GM19467 (cell line): ENCODE measurements around the gene MYOZ3.

ENCODE experiments used
- ATAC-seq: cut with Tn5 transposase; IDR thresholded peaks from one replicate; pipeline ENCODE4 v1.9.1; 2021; ENCODE audit warnings: mild to moderate bottlenecking, moderate library complexity; ENCODE audit not compliant: unreplicated experiment

Gene MYOZ3

DNA sequence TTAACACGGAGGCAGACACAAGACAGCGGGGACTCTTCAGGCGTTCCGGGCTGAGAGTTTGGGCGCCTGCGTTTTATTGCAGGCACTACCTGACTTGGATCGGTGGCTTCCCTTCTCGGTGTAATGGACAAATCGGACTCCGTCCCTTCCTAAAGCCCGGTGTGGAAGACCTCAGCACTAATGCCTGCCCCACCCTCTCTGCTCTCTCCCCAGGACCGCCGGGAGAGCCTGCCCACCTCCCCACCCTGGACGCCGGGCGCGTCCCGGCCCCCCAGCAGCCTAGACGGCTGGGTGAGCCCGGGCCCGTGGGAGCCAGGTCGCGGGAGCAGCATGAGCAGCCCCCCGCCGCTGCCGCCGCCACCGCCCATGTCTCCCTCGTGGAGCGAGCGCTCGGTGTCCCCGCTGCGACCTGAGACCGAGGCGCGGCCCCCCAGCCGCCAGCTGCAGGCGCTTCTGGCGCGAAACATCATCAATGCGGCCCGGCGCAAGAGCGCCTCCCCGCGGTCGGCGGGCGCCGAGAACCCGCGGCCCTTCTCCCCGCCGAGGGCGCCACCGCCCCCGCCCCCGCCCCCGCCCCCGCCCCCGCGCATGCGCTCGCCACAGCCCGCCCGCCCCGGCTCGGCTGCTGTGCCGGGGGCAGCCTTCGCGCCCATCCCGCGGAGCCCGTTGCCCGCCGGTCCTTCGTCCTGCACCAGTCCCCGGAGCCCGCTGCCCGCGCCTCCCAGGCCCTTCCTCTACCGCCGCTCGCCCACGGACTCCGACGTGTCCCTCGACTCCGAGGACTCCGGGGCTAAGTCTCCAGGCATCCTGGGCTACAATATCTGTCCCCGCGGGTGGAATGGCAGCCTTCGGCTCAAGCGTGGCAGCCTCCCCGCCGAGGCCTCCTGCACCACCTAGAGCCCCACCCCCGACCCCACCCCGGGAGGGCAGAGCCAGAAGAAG lies 4.6 kb upstream of the MYOZ3 start:
- peak; percentile 70 for ATAC-seq

DNA sequence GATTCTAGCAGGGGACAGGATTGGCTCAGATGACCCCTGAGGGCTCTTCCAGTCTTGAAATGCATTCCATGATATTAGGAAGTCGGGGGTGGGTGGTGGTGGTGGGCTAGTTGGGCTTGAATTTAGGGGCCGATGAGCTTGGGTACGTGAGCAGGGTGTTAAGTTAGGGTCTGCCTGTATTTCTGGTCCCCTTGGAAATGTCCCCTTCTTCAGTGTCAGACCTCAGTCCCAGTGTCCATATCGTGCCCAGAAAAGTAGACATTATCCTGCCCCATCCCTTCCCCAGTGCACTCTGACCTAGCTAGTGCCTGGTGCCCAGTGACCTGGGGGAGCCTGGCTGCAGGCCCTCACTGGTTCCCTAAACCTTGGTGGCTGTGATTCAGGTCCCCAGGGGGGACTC lies 2.9 kb upstream of the MYOZ3 start:
- ATAC-seq, result no peak

DNA sequence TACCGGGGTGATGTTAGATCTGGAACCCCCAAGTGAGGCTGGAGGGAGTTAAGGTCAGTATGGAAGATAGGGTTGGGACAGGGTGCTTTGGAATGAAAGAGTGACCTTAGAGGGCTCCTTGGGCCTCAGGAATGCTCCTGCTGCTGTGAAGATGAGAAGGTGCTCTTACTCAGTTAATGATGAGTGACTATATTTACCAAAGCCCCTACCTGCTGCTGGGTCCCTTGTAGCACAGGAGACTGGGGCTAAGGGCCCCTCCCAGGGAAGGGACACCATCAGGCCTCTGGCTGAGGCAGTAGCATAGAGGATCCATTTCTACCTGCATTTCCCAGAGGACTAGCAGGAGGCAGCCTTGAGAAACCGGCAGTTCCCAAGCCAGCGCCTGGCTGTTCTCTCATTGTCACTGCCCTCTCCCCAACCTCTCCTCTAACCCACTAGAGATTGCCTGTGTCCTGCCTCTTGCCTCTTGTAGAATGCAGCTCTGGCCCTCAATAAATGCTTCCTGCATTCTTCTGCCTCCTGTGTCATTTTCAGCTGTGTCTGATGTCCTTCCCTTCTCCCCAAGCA lies 2.3 kb upstream of the MYOZ3 start:
- ATAC-seq, result no peak

DNA sequence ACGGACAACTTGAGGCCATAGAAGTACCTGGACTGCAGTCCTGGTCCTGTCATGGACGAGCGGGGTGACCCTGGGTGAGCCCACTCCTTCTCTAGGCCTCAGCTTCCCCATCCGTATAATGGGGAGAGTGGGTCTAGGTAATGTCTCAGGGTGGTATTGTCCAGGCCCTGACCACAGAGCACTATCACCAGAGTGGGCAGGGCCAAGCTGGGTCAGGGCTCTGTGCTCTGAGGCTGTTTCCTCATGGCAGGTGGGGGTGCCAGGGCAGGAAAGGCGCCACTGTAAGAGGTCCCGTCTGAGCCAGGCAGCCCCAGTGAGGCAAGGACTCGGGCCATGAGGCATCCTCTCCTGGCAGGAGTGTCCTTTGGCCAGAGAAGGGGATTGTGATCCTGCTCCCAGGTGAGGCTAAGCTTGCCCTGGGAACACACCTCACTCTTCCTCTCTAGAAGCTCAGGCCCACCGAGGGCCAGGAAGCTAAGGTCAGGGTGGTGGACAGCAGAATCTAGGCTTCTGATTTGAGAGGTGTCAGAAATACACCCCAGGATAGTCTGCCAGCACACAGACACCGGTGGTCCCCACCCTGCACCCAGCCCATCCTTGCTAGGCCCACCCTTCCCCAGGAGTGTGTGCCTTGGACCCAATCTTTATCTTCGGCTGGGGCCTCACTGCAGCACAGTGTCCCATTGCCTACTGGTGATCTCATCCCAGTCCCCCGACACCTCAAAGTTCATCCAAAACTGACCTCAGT lies 1.5 kb upstream of the MYOZ3 start:
- no peak for ATAC-seq

DNA sequence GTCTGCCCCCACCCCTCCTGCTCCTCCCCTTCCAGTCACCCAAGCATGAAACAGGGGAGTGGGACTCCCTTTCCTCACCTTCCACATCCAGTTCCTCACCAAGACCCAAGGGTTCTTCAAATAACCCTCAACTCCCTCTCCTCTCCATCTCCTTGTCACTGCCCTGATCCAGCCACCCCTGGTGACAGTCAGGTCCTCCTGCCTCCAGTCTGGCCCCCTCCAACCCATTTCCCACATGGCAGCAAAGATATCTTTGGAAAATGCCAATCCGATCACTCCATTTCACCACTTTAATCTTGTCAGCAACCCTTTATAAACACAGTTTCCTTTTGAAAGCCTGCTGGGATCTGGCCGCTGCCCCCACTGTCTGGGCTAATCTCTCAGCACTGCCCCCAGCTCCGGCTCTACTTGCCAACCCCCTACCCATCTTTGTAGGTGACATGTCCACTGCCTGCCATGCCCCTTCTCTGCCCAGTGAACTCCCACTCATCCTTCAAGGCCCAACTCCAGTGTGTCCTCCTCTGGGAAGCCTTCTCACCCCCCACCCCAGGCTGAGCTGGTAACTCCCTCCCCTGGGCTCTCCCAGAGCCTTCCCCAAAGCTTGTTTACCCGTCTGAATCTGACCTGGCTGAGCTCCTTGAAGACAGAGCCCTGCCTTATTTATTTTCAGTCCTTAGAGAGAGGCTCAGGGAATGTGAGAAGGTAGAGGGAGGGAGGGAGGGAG lies 781 bp upstream of the MYOZ3 start:
- ATAC-seq, result no peak

DNA sequence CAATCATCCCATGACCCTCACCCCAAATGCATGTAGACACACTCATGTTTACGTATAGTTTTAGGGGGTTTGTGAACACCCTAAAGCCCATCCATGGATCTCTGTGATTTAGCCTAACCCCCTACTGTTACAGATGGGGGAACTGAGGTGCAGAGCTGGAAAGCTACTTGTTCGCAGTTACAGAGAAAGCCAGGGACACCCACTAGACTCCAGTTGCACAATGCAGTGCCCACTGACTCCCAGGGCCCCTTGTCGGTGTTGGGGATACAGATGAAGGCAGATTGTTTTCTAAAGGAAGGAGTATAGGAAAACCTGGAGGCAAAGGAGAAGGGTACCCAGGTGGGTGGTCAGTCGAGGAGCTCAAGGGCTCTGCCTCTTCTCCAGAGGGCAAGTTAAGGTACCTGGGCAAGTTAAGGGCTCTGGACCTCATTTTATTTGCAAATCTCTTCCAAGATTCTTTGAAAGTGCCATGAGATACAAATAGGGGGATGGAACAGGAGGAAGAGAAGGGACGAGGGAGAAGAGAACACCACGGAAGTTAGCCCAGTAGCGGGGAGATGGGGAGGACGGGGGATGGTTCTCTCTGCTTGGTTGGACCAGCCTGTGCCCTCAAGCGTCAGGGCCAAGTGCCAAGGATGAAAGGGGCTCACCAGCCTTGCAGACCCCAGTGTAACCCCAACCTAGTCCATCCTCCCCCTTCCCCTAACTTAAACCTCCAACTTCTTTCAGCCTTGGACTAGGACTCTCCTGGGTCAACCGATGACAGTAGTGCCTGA lies 958 bp downstream of the MYOZ3 start:
- no peak for ATAC-seq

DNA sequence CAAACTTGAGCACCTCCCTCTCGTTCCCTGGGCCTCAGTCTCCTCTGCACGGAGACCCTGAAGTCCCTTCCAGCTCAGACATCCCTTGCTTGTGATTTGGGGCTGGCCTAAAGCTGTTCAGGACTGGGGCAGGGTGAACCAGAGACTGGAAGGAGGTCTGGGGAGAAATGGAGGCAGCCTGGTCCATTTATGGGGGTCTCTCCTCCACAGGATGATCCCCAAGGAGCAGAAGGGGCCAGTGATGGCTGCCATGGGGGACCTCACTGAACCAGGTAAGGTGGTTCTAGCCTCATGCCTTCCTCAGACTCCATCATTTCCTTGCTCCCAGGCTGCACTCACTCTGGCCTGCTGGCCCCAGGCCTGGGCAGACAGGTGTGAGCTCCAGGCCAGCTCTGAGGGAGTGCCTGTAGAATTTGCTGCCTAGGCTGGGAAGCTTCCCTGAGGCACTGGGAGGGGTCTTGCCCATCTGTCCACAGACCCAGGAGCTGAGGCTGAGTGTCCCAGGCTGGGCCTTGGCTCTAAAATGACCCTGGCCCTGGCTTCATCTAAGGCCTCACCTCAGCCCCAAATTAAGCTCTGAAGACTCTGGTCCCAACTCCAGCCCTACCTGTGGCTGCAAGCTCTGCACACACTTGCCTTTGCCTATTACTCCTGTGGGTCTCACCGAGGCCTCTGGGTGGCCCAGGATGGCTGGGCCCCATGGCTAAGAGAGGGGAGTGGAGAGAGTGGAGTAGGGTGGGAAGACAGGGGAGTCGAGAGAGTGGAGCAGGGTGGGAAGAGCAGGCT lies 1.9 kb downstream of the MYOZ3 start:
- ATAC-seq, result no peak

DNA sequence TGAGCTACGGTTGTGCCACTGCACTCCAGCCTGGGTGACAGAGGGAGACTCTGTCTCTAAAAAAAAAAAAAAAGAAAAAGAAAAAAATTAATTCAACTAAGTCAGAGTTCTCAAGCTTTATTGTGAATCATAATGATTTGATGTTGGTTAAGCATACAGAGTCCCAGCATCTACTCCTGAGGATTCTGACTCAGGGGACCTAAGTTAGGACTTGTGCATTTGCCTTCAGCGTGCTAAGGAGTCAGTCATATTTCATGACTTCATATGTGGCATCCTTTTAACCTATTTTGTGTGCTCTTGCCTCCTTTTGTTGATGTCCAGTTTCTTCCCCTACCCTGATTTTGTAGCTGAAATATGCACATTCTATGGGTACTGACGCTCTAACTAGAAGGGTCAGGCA lies 2.9 kb downstream of the MYOZ3 start:
- no peak for ATAC-seq

DNA sequence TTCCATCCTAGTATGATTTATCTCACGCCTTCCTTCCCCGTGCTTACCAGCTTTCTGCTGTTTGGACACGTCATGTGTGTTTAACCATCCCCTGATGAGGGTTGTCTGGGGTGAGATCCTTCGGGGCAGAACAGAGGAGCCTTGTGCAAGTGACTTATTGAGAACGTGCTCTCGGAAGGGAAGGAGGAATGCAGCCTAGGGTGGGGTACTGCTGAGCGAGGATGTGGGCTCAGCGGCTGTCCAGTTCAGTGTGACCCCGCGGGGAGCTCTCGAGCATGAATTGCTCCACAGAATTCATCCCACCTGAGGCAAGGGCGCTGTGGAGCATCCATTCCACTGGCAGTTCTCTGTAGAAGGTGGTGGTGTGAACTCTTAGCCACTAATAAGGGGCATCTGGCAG lies 4.0 kb downstream of the MYOZ3 start:
- no peak for ATAC-seq

DNA sequence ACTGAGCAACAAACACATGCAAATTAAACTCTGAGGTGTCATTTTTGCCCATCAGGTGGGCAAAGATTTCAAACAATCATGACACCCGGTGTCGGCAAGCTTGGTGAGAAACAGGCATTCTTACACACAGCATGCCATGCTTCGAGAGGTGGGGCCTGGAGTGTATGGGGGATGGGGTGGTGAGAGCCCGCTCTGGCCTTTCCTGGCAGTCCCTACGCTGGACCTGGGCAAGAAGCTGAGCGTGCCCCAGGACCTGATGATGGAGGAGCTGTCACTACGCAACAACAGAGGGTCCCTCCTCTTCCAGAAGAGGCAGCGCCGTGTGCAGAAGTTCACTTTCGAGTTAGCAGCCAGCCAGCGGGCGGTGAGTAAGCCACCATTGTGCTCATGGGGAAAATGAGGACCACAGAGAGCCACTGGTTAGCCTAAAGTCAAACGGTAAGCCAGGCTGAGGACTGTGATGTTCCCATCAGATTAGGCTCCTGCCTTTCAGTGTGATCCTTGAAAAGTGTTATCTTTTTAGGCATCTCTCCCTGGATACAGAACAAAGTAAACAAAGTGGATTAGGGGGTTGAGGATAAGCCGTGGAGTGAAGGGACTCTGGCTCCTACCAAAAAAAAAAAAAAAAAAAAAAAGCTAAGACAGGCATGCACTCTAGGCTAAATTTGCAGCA lies 9.4 kb downstream of the MYOZ3 start:
- ATAC-seq, result no peak

DNA sequence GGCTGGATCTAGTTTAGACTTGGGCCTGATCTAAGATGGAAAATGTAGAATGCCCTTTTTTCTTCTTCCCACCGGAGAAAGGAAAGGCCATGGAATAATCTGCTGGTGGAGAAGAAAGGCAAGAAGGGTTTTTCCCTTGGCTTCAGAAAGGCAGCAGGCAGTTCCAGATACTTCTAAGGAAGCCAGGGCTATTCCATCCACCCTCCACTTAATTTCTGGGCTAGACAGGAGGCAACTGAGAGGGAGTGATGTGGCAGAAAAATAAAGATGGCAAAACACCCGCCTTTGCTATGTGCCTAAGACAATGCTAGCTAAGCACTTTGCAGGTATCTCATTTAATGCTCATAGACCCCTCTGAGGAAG lies 9.9 kb downstream of the MYOZ3 start:
- no peak for ATAC-seq

DNA sequence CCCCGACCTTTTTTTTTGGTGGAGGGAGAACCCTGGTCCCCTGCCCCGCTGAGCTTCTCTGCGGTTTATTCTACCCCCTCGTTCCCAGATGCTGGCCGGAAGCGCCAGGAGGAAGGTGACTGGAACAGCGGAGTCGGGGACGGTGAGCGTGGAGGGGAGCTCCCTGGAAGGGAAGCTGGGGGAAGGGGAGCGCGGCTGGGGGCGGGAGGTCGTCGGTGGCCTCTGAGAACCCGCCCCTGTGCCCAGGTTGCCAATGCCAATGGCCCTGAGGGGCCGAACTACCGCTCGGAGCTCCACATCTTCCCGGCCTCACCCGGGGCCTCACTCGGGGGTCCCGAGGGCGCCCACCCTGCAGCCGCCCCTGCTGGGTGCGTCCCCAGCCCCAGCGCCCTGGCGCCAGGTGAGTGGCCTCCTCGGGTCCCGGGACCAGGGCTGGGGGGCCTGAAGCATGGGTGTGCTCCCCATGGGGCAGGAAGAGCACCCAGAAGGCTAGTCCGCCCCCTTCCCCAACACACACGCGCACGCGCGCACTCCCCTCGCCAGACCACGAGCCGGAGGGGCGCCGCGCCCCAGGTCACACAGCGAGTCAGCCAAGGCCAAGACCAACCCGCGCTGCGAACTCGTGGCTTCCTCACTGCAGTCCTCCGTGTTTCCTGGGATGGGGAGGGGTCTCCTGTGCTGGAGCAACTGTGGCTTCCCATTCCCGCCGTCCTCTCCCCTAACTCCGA lies 10.6 kb downstream of the MYOZ3 start:
- ATAC-seq, result no peak

DNA sequence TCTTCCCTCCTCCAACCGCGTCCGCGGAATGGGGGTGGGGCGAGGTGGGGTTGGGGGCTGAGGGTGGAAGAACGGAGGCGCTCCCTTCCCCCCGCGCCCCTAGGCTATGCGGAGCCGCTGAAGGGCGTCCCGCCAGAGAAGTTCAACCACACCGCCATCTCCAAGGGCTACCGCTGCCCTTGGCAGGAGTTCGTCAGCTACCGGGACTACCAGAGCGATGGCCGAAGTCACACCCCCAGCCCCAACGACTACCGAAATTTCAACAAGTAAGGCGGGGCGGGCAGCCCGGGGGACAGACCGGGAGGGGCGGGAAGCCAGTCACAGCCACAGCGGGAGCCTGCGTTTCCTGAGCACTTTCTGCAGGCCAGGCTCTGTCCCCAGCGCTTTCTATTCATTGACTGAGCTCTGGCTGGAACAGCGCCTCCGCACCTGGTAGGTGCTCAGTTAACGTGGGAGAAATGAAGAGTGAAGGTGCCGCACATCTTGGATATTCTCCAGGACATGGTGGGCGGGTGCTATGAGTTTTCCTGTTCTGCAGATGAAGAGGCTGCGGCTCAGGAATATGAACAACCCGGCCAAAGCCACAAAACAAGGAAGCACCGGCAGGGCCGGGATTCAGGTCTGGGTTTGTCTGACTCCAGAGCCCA lies 11.3 kb downstream of the MYOZ3 start:
- ATAC-seq, result no peak

DNA sequence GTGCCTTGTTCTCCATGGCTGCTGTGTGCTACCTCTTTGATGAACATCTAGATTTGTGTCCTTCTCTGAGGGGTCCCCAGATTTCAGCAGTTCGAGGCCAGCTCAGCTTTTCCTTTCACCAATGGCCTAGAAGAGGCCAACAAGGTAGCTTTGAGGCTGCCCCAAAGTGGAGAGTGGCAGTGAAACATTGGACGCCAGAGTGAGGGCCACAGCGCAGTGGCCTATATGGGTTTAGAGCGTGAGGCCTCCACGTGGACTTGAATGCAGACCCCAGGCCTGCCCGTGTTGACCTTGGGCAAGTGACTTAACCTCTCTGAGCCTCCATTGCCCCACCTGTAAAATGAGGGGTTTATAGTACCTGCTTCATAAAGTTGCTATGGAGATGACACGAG lies 11.8 kb downstream of the MYOZ3 start:
- ATAC-seq, result no peak

DNA sequence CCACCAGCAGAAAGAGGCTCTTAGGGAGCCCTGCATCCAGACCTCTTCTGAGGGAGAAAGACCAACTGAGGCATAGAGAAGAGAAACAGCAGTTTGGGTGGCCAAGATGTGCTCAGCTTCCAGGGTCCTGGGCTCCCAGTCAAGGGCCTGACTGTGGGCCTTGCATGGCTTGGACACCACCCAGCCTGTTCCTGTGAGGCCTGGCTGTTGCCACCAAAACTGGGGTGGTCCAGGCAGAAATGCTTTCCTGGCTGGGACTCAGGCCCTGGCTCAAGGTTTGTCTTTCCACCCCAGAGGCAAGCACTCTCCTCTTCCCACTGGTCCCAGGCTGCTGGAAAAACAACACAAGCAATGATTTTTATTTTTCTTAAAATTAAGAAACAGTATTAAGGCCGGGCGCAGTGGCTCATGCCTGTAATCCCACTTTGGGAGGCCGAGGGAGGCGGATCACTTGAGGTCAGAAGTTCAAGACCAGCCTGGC lies 13.3 kb downstream of the MYOZ3 start:
- ATAC-seq, result no peak

DNA sequence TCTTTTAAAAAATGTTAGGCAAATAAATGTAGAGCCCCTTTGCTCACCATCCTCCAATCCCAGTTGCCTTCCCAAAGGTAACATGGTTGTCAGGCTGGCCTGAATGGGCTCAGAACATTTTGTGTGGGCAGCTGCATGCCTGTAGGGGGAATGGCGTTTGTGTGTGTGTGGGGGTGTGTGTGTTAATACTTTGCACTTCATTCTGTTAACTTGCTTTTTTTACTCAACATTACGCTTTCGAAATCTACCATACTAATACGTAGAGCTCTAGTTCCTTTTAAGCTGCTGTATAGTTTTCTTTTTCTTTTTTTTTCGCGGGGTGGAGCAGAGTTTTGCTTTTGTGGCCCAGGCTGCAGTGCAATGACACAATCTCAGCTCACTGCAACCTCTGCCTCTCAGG lies 14.0 kb downstream of the MYOZ3 start:
- no peak for ATAC-seq

DNA sequence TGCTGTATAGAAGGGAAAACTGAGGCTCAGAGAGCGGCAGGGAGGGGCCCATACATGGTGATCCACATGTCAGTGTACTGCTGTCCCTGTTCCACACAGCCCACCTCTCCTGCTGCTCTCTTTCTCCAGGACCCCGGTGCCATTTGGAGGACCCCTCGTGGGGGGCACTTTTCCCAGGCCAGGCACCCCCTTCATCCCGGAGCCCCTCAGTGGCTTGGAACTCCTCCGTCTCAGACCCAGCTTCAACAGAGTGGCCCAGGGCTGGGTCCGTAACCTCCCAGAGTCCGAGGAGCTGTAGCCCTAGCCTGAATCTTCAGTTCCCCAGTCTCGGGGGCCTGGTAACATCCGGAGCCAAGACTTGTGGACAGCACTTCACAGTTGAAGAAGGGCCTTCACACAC lies 15.5 kb downstream of the MYOZ3 start:
- ATAC-seq, result no peak

DNA sequence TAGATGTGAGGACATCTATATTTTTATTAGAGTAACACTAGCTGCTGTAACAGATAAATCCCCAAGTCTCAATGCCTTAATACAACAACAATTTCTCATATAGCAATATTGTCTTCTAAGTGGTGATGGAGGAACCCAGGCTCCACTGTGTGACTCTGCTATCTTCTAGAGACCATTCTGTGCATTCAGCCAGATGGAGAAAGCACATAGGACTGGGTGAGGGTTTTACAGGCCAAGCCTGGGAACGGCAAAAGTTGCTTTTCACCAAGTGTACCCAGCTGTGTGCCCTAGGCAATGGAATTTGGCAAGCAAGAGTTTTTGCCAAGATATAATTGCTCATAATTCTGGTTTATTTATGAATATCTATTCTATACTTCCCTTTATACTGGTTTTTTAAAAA lies 28.1 kb downstream of the MYOZ3 start:
- no peak for ATAC-seq
